ENCODE measurements around the gene NPSR1.
"Not testable (repeated sequence)": the region's sequence is repeated elsewhere in the genome, so short reads cannot be mapped to it uniquely, and the experiment has no call there.

NPSR1 gene, protein sequence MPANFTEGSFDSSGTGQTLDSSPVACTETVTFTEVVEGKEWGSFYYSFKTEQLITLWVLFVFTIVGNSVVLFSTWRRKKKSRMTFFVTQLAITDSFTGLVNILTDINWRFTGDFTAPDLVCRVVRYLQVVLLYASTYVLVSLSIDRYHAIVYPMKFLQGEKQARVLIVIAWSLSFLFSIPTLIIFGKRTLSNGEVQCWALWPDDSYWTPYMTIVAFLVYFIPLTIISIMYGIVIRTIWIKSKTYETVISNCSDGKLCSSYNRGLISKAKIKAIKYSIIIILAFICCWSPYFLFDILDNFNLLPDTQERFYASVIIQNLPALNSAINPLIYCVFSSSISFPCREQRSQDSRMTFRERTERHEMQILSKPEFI

DNA sequence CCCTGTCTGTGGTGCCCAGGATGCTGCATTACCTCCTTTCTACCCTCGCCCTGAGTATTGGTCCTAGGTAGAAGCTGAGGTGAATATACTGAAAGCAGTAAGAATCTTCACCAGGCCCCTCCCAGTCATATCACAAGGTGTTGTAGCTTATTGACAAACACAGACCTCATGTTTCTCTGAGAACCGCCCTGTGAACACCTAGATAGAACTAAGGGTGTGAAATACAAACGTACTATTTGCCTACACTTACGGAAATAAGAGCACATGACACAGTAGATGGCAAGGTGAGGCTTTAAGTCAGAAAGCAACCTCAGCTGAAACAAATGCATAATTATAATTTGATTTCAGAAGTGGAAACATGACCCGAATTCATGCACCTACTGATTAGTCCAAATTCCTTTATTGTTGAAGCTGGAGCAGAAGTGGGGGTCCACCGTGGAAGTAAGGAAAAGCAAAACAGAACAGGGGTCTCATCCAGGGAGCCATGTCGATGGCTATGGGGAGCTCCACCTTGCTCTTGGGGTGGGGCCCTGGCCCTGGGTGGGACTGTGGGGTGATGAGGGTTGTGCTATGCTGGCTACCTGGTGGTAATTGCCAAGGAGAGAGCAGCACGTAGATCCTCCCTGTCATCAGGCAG, at the start of gene NPSR1:
NPSR1 (plus strand) TSS at position 587 of the 637 bp plus-strand sequence. CDS start 195 bp downstream, outside the sequence.
- Histone ChIP-seq H3K4me1 (peaks cover 47% of the 10 kb centered on the region), H3K9me3 (no peaks in the 10 kb centered on the region; the same call in 1 of the 2 replicates), H3K27me3 (ENCODE audit: low read depth) (no peaks in the 10 kb centered on the region), H3K4me3 (no peak within 1 kb of the TSS), H3K36me3 (replicated peaks) (no peaks in the 10 kb centered on the region)
- in situ Hi-C loops (cut with MboI; ENCODE audit: low sequenced_read_pairs), result loop anchor here (25.0 kb wide), 1 partner anchor 380 kb away; the partner anchor contains the start of gene DPY19L1
- DNase-seq (ENCODE audit: low spot score in 2 of 2), result no peak

DNA sequence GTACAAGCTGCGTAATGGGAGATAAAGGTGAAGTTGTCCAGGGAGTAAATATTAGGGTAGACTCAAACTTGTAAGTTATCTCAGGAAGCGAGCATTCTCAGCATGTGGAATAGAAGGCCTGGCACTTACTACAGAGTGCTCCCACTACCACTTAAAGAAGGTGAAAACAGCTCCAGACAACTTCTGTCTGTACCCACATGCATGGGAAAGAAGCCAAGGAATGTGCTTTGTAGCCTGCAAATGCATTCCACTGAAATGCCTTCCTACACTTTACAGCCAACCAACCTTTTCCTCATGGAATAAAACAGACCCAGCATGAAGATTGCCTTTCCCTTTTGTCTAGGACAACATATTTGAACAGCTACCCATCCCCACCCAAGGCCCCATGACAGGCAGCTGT, 45.4 kb upstream of the NPSR1 start:
- Histone ChIP-seq H3K4me3 (no peak overlapping the region), H3K4me1 (no peaks in the 10 kb centered on the region), H3K27me3 (ENCODE audit: low read depth) (no peaks in the 10 kb centered on the region), H3K9me3 (no peaks in the 10 kb centered on the region), H3K36me3 (replicated peaks) (no peaks in the 10 kb centered on the region)
- DNase-seq (ENCODE audit: low spot score in 2 of 2), result no peak
- in situ Hi-C loops (cut with MboI; ENCODE audit: low sequenced_read_pairs), result no loop called here

DNA sequence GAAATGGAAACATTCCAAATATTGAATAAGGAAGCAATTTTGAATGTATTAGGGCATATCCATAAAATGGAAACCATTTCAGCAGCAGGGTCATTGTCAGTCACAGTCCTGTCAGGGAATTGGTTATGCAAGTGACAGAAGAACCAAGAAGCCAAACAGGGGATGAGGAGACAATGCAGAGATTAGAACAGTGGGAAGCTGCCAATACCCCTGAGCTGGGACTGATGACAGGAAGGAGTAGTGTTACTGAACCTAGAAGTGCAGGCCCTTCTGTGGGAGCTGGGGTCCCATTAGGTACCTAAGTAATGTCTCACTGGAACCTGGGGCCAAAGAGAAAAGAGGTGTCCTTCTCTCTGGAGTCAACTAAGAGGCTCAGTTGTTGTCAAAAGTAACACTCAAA, 37.6 kb upstream of the NPSR1 start:
- in situ Hi-C loops (cut with MboI; ENCODE audit: low sequenced_read_pairs), result no loop called here
- Histone ChIP-seq H3K36me3 (replicated peaks) (no peaks in the 10 kb centered on the region), H3K9me3 (no peaks in the 10 kb centered on the region), H3K4me3 (no peak overlapping the region), H3K27me3 (ENCODE audit: low read depth) (no peaks in the 10 kb centered on the region), H3K4me1 (no peaks in the 10 kb centered on the region)
- DNase-seq (ENCODE audit: low spot score in 2 of 2), result no peak

DNA sequence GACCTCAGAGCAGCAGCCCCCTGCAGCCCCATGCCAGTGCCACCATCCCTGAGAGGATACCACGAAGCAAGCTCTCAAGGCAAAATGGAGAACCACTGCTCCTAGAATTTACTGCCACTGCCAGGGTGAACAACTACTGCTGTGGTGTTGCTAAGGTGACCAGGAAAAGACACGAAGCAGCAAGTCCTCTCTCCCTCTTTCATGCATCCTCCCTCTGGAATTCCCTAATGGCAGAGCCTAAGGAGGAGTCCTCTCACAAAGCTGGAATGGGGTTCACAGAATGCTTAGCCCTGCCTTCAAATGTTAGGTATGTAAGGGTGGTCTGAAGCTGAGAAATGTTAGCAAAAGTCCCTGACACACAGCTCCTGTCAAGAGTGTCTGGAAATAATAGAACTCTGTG, 35.8 kb upstream of the NPSR1 start:
- H3K4me3 ChIP-seq, result no peak overlapping the region
- no peaks in the 10 kb centered on the region for H3K36me3 ChIP-seq (replicated peaks)
- in situ Hi-C loops (cut with MboI; ENCODE audit: low sequenced_read_pairs), result no loop called here
- no peaks in the 10 kb centered on the region for H3K4me1 ChIP-seq
- H3K9me3 ChIP-seq, result no peaks in the 10 kb centered on the region
- no peak for DNase-seq (ENCODE audit: low spot score in 2 of 2)
- H3K27me3 ChIP-seq (ENCODE audit: low read depth), result no peaks in the 10 kb centered on the region

GRCh38 chr7:34622771-34623250, 35.2 kb upstream of the NPSR1 start:
- Histone ChIP-seq H3K27me3 (ENCODE audit: low read depth) (peaks cover 2% of the 10 kb centered on the region; the same call in 1 of the 2 replicates), H3K36me3 (replicated peaks) (no peaks in the 10 kb centered on the region), H3K9me3 (no peaks in the 10 kb centered on the region), H3K4me1 (no peaks in the 10 kb centered on the region), H3K4me3 (no peak overlapping the region)
- in situ Hi-C loops (cut with MboI; ENCODE audit: low sequenced_read_pairs), result no loop called here
- no peak for DNase-seq (ENCODE audit: low spot score in 2 of 2)

DNA sequence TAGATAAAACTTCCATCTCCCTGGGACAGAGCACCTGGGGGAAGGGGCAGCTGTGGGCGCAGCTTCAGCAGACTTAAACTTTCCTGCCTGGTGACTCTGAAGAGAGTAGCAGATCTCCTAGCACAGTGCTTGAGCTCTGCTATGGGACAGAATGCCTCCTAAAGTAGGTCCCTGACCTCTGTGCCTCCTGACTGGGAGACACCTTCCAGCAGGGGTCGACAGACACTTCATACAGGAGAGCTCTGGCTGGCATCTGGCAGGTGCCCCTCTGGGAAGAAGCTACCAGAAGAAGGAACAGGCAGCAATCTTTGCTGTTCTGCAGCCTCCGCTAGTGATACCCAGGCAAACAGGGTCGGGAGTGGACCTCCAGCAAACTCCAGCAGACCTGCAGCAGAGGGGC, 29.4 kb upstream of the NPSR1 start:
- H3K9me3 ChIP-seq; H3K4me1 ChIP-seq; H3K36me3 ChIP-seq (replicated peaks); in situ Hi-C loops (cut with MboI; ENCODE audit: low sequenced_read_pairs); H3K4me3 ChIP-seq; DNase-seq (ENCODE audit: low spot score in 2 of 2); H3K27me3 ChIP-seq (ENCODE audit: low read depth): not testable (repeated sequence)

- Histone ChIP-seq H3K36me3 (replicated peaks) (no peaks in the 10 kb centered on the region), H3K9me3 (no peaks in the 10 kb centered on the region), H3K27me3 (ENCODE audit: low read depth) (no peaks in the 10 kb centered on the region), H3K4me1 (peaks cover 45% of the 10 kb centered on the region), H3K4me3 (no peak overlapping the region)
- peak in 1 of 2 experiments; percentile 50 for DNase-seq (ENCODE audit: low spot score in 2 of 2)
- in situ Hi-C loops (cut with MboI; ENCODE audit: low sequenced_read_pairs), result loop anchor here (25.0 kb wide), 1 partner anchor 384 kb away; the partner anchor contains the start of gene DPY19L1
Observed at GRCh38 chr7:34652809-34653208, 5.2 kb upstream of the NPSR1 start.

- in situ Hi-C loops (cut with MboI; ENCODE audit: low sequenced_read_pairs), result loop anchor here (25.0 kb wide), 1 partner anchor 384 kb away; the partner anchor contains the start of gene DPY19L1
- Histone ChIP-seq H3K4me1 (peaks cover 45% of the 10 kb centered on the region), H3K9me3 (no peaks in the 10 kb centered on the region), H3K36me3 (replicated peaks) (no peaks in the 10 kb centered on the region), H3K27me3 (ENCODE audit: low read depth) (no peaks in the 10 kb centered on the region), H3K4me3 (no peak overlapping the region)
- no peak for DNase-seq (ENCODE audit: low spot score in 2 of 2)
Observed at GRCh38 chr7:34653787-34654186, 4.2 kb upstream of the NPSR1 start.

- H3K4me1 ChIP-seq, result peaks cover 48% of the 10 kb centered on the region
- no peaks in the 10 kb centered on the region; the same call in 1 of the 2 replicates for H3K9me3 ChIP-seq
- peak overlapping the region; percentile 16 for H3K4me3 ChIP-seq
- in situ Hi-C loops (cut with MboI; ENCODE audit: low sequenced_read_pairs), result loop anchor here (25.0 kb wide), 1 partner anchor 382 kb away; the partner anchor contains the start of gene DPY19L1
- no peaks in the 10 kb centered on the region for H3K36me3 ChIP-seq (replicated peaks)
- DNase-seq (ENCODE audit: low spot score in 2 of 2), result peak; percentile 43 to 89
- H3K27me3 ChIP-seq (ENCODE audit: low read depth), result no peaks in the 10 kb centered on the region
Observed at GRCh38 chr7:34655384-34655783, 2.6 kb upstream of the NPSR1 start.

- Histone ChIP-seq H3K27me3 (ENCODE audit: low read depth) (no peaks in the 10 kb centered on the region), H3K4me3 (no peak overlapping the region), H3K9me3 (no peaks in the 10 kb centered on the region; the same call in 1 of the 2 replicates), H3K36me3 (replicated peaks) (no peaks in the 10 kb centered on the region), H3K4me1 (peaks cover 50% of the 10 kb centered on the region)
- in situ Hi-C loops (cut with MboI; ENCODE audit: low sequenced_read_pairs), result loop anchor here (25.0 kb wide), 1 partner anchor 381 kb away; the partner anchor contains the start of gene DPY19L1
- DNase-seq (ENCODE audit: low spot score in 2 of 2), result no peak
Observed at GRCh38 chr7:34656041-34656440, 2.0 kb upstream of the NPSR1 start.

GRCh38 chr7:34659472-34660075, 1.6 kb downstream of the NPSR1 start:
- Histone ChIP-seq H3K27me3 (ENCODE audit: low read depth) (no peaks in the 10 kb centered on the region), H3K4me1 (peaks cover 29% of the 10 kb centered on the region), H3K4me3 (no peak overlapping the region), H3K9me3 (no peaks in the 10 kb centered on the region; the same call in 1 of the 2 replicates), H3K36me3 (replicated peaks) (no peaks in the 10 kb centered on the region)
- no peak for DNase-seq (ENCODE audit: low spot score in 2 of 2)
- in situ Hi-C loops (cut with MboI; ENCODE audit: low sequenced_read_pairs), result loop anchor here (25.0 kb wide), 1 partner anchor 378 kb away; the partner anchor contains the start of gene DPY19L1

GRCh38 chr7:34662058-34662708, 4.2 kb downstream of the NPSR1 start:
- Histone ChIP-seq H3K36me3 (replicated peaks) (no peaks in the 10 kb centered on the region), H3K9me3 (no peaks in the 10 kb centered on the region; the same call in 1 of the 2 replicates), H3K4me3 (no peak overlapping the region), H3K4me1 (peaks cover 19% of the 10 kb centered on the region), H3K27me3 (ENCODE audit: low read depth) (no peaks in the 10 kb centered on the region)
- in situ Hi-C loops (cut with MboI; ENCODE audit: low sequenced_read_pairs), result loop anchor here (25.0 kb wide), 1 partner anchor 375 kb away; the partner anchor contains the start of gene DPY19L1
- DNase-seq (ENCODE audit: low spot score in 2 of 2), result no peak

GRCh38 chr7:34664755-34665154, 6.7 kb downstream of the NPSR1 start:
- DNase-seq (ENCODE audit: low spot score in 2 of 2), result no peak
- Histone ChIP-seq H3K4me3 (no peak overlapping the region), H3K36me3 (replicated peaks) (no peaks in the 10 kb centered on the region), H3K27me3 (ENCODE audit: low read depth) (no peaks in the 10 kb centered on the region), H3K9me3 (no peaks in the 10 kb centered on the region; the same call in 1 of the 2 replicates), H3K4me1 (peaks cover 19% of the 10 kb centered on the region)
- in situ Hi-C loops (cut with MboI; ENCODE audit: low sequenced_read_pairs), result loop anchor here (25.0 kb wide), 1 partner anchor 373 kb away; the partner anchor contains the start of gene DPY19L1

All from HAP-1 (cell line).